Ovary (tissue), 9 donors: ENCODE results near the gene IQCM. TPM values are rescaled to one million over a fixed set of nuclear protein-coding genes. Genes with fewer than 3 reads are reported as not detected.

Source experiments
- DNase-seq, 5 donors: peaks; one replicate each; pipeline ENCODE4 v3.0.0-alpha.2; 2019 to 2020
- H3K27ac ChIP-seq, 2 donors: fragments of 200-600 bp; one replicate each; pipeline versions ENCODE4 v1.5.1 to v1.8.0; 2019 to 2022
- H3K27me3 ChIP-seq: fragments of 200-600 bp; one replicate; pipeline ENCODE4 v1.8.0; 2022
- H3K36me3 ChIP-seq: fragments of 200-600 bp; sonication (generic); one replicate; pipeline ENCODE4 v1.5.1; 2019
- H3K4me1 ChIP-seq: one replicate; pipeline ENCODE4 v1.8.1; 2013; ENCODE audit warnings: mild to moderate bottlenecking, moderate library complexity; ENCODE audit not compliant: insufficient read depth
- H3K4me3 ChIP-seq: fragments of 200-600 bp; sonication (generic); one replicate; pipeline ENCODE4 v1.5.1; 2017
- H3K9me3 ChIP-seq, 2 donors: fragments of 200-600 bp in 1 of 2; sonication (generic) in 1 of 2; one replicate each; pipeline versions ENCODE4 v1.5.1 to v1.8.1; 2013 to 2019; ENCODE audit warnings: mild to moderate bottlenecking in 1 of 2, moderate library complexity in 1 of 2
- CTCF ChIP-seq, 3 donors: fragments of 450-650 bp in 2 of 3; fragments of 200-600 bp in 1 of 3; IDR thresholded peaks; one replicate each; pipeline versions ENCODE4 v1.5.1 to v1.8.0; 2016 to 2022; ENCODE audit warnings: antibody characterized with exemption in 3 of 3, mild to moderate bottlenecking in 1 of 3
- EP300 ChIP-seq: sonication (generic); formaldehyde crosslinking; IDR thresholded peaks from one replicate; pipeline ENCODE4 v1.6.1; 2017; ENCODE audit warnings: antibody characterized with exemption
- POLR2A ChIP-seq: fragments of 450-650 bp; IDR thresholded peaks from one replicate; pipeline ENCODE4 v1.6.1; 2017; ENCODE audit warnings: antibody characterized with exemption, mild to moderate bottlenecking, moderate library complexity
- WGBS, 3 donors: extraction: QIAGEN DNeasy Blood & Tissue Kit in 1 of 3; methylation state at CpG; one replicate each; pipeline versions ENCODE4 v1.1.5 to v1.1.7; 2013 to 2017; 5-methylcytosine and 5-hydroxymethylcytosine counted together
- intact Hi-C, 4 donors: fragments of 100-400 bp; cut with DNase I; formaldehyde crosslinking; loops; one replicate each; pipeline versions ENCODE4 v1.11.0 to v1.15.1; 2022 to 2023
- polyA plus RNA-seq, 2 donors: library from polyadenylated mRNA; stranded (reverse); fragments of 200-250 nt in 1 of 2; fragments of 350-450 nt in 1 of 2; fragmentation: Illumina TruSeq in 1 of 2; extraction: RNeasy Lipid Tissue Mini Kit (QIAGEN cat#74804) in 1 of 2; gene quantifications; one replicate each; pipeline ENCODE4 v1.2.3, GENCODE V29; 2013 to 2014
- total RNA-seq, 7 donors: library from RNA; depleted of rRNA in 2 of 7; stranded (reverse); fragments of >200 nt in 2 of 7; fragmentation: NEBNext Ultra II Directional in 3 of 7; extraction: Animal tissue kit (Norgen Biotek cat#: 25700) in 3 of 7; gene quantifications; one replicate each; pipeline versions ENCODE4 v1.1.0 to v1.2.4, GENCODE V29; 2016 to 2023
- donor health status: DM: no; HTN: no; CAD: no; lungs with moderate emphysema.
- donor health status: DM: no; HTN: no; CAD: no.
- donor health status: Bipolar disorder and iron deficiency.
- donor health status: DM: yes; HTN: yes; CAD: no.
- donor health status: DM: no; HTN: no; CAD: no.
- donor health status: DM: yes; HTN: yes; CAD: no.

IQCM gene
- total and polyA plus RNA-seq, 9 donors: not detected

DNA sequence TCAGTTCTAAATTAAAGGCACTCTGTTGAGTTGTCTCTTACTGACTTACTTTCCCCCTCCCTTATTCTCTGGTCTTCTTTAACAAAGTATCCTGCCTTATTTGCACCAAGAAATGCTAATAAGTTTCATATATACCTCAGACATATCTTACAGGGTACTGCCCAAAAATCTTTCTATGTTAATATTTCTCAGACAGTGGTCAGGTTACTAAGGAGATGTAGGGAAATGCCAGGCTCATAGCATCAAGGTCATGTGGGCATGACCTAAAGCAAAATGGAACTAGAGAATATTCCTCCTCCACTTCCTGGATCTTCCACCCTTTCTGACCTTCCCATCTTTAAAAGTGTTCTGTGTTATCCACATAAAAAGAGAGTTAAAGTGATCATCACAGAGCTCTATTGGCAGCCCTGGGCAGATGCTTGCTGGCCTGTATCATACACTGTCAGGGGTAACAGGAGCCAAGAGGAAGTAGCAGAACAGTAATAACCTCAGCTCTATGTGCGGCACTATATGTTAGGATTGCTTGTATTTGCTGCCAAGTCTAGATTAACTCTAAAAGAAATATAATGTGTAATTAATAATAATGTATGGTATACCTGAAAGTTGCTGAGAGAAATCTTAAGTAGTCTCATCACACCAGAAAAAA is 74.3 kb downstream of the IQCM start:
- WGBS, 3 donors: 68 to 85% (median 78%) methylated on average over 1 of the region's 1 CpG
- Histone ChIP-seq H3K4me1 (no peaks in the 10 kb centered on the region), H3K36me3 (no peaks in the 10 kb centered on the region), H3K4me3 (no peak overlapping the region), H3K9me3 (no peaks in the 10 kb centered on the region), H3K27ac (no peak overlapping the region), H3K27me3 (no peaks in the 10 kb centered on the region)
- TF ChIP-seq POLR2A (no peak), CTCF (IDR thresholded peaks at IDR 0.05) (no peak), EP300 (no peak)
- intact Hi-C loops: no loop called here
- DNase-seq: no peak

DNA sequence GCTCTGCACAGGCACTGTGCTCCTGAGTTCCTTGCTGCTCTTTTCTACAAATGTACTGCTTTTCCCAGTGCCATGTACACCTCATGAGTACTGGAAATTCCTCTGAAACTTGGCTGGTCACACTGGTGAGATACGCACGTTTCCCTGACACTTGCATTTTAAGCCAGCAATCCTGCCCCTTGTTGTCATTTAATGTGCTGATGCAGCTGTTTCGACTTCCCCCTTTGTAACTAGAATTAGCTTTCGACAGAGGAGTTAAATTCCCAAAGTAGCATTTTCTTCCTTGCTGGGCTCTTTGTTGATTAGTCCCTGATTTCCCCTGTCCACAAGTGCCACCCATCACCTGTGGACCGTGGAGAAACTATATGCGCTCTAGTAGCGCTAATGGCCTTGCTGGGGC is 77.5 kb downstream of the IQCM start:
- intact Hi-C loops: no loop called here
- no peaks in the 10 kb centered on the region for H3K9me3 ChIP-seq
- no peak for DNase-seq
- no peaks in the 10 kb centered on the region for H3K36me3 ChIP-seq
- no peaks in the 10 kb centered on the region for H3K27me3 ChIP-seq
- H3K4me3 ChIP-seq: no peak overlapping the region
- no peak overlapping the region for H3K27ac ChIP-seq
- H3K4me1 ChIP-seq: no peaks in the 10 kb centered on the region
- 73 to 74% (median 74%) methylated on average over 7 of the region's 7 CpGs for WGBS, 3 donors
- TF ChIP-seq CTCF (IDR thresholded peaks at IDR 0.05): no peak
- TF ChIP-seq EP300: no peak
- TF ChIP-seq POLR2A: no peak

DNA sequence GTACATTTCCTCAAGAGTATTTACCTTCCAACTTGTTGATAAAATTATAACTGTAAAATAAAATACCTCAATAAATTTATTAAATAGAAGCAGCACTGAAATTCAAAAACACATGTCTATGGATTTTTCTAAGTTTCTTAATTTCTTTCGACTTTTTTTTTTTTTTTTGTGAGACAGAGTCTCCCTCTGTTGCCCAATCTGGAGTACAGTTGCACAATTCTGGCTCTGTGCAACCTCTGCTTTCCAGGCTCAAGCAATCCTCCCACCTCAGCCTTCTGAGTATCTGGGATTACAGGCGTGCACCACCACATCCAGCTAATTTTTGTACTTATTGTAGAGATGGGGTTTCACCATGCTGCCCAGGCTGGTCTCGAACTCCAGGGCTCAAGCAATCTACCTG is 79.8 kb downstream of the IQCM start:
- Histone ChIP-seq H3K27me3 (no peaks in the 10 kb centered on the region), H3K4me1 (no peaks in the 10 kb centered on the region), H3K9me3 (no peaks in the 10 kb centered on the region), H3K4me3 (no peak overlapping the region), H3K36me3 (no peaks in the 10 kb centered on the region), H3K27ac (no peak overlapping the region)
- WGBS, 3 donors: 72 to 85% (median 80%) methylated on average over 3 of the region's 3 CpGs
- intact Hi-C loops: no loop called here
- no peak for DNase-seq
- TF ChIP-seq CTCF (IDR thresholded peaks at IDR 0.05) (no peak), EP300 (no peak), POLR2A (no peak)

DNA sequence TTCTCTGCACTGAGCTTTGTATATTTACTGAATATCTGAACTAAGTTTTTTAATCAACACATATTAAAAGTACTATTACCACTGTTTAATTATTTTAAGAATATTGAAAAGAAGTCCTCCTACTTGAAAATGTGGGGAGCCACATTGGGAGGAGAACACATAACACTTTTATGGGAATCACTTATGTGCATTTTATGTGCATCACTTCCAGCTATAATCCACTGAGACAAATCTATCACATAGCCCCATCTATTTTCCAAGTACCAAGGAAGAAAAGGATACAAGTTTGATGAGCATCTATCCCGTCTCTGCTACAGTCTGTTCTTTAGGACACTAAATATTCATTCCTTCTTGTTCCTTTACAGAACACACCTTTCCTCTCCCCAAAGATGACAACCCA is 87.2 kb downstream of the IQCM start:
- no peaks in the 10 kb centered on the region for H3K27me3 ChIP-seq
- H3K4me3 ChIP-seq: no peak overlapping the region
- no peak for TF ChIP-seq CTCF (IDR thresholded peaks at IDR 0.05)
- TF ChIP-seq EP300: no peak
- TF ChIP-seq POLR2A: no peak
- H3K27ac ChIP-seq: no peak overlapping the region
- no peak for DNase-seq
- 89 to 94% (median 91%) methylated on average over 1 of the region's 1 CpG for WGBS, 3 donors
- intact Hi-C loops: no loop called here
- no peaks in the 10 kb centered on the region for H3K9me3 ChIP-seq
- no peaks in the 10 kb centered on the region for H3K36me3 ChIP-seq
- no peaks in the 10 kb centered on the region for H3K4me1 ChIP-seq
